GM12878 (cell line): ENCODE measurements around the gene MAML3. TPM values are rescaled to one million over a fixed set of nuclear protein-coding genes. Genes with fewer than 3 reads are reported as not detected.

Source experiments
- ATAC-seq: fragments of 200-7000 bp; cut with Tn5 transposase; 3 replicates; pipeline ENCODE4 v1.9.1; 2020; ENCODE audit warnings: mild to moderate bottlenecking, moderate library complexity
- BruUV-seq: library from RNA; stranded (reverse); fragments of 400-500 nt; replicated peaks from 2 replicates; lab custom pipeline; 2021; lab: Mats Ljungman, UMichigan
- CTCF ChIA-PET: fragments of 300-600 bp; sonication (Branson Sonifier 250); formaldehyde crosslinking; extraction: SDS; loops from one replicate; lab custom pipeline; 2021; ENCODE audit warnings: inconsistent platforms; lab: Yijun Ruan, JAX
- POLR2A ChIA-PET: fragments of 350-600 bp; formaldehyde crosslinking; extraction: SDS; loops from one replicate; lab custom pipeline; 2021; ENCODE audit warnings: inconsistent platforms; lab: Charles Lee
- RAD21 ChIA-PET: fragments of 300-600 bp; sonication (Branson Sonifier 250); formaldehyde crosslinking; loops from one replicate; lab custom pipeline; 2023; ENCODE audit warnings: antibody characterized with exemption; ENCODE audit not compliant: unreplicated experiment; lab: Charles Lee
- SMC1A ChIA-PET: fragments of 300-600 bp; sonication (Branson Sonifier 250); formaldehyde crosslinking; loops from one replicate; lab custom pipeline; 2023; ENCODE audit not compliant: unreplicated experiment, uncharacterized antibody; lab: Charles Lee
- DNase-seq: peaks from one replicate; pipeline ENCODE4 v3.0.0-alpha.2; 2011; ENCODE audit warnings: low read depth, low spot score
- FAIRE-seq: peaks from 3 replicates; lab custom pipeline; 2011; peaks lifted over from hg19 to GRCh38; lab: Jason Lieb, UNC
- H2AFZ ChIP-seq: 2 replicates; pipeline ENCODE4 v1.6.0; 2011; ENCODE audit warnings: low read depth, low read length, control low read depth; ENCODE audit not compliant: control insufficient read depth
- H3K27ac ChIP-seq: 2 replicates; pipeline ENCODE4 v1.5.1; 2011; ENCODE audit warnings: control low read depth; ENCODE audit not compliant: control insufficient read depth, insufficient read depth
- H3K27me3 ChIP-seq, 2 experiments: replicated peaks in 1 of 2; 2 replicates each; pipeline versions ENCODE4 v1.6.0 to v1.6.1; 2011; ENCODE audit warnings: low read length in 1 of 2; ENCODE audit not compliant: control insufficient read depth in 2 of 2, insufficient read depth in 2 of 2
- H3K36me3 ChIP-seq, 2 experiments: 2 replicates each; pipeline ENCODE4 v1.5.1; 2011; ENCODE audit warnings: low read length in 1 of 2; ENCODE audit not compliant: control insufficient read depth in 2 of 2, insufficient read depth in 2 of 2
- H3K4me1 ChIP-seq: 2 replicates; pipeline ENCODE4 v1.6.1; 2011; ENCODE audit warnings: mild to moderate bottlenecking, low read length, moderate library complexity, mixed read lengths; ENCODE audit not compliant: control insufficient read depth, insufficient read depth
- H3K4me2 ChIP-seq: 2 replicates; pipeline ENCODE4 v1.6.0; 2011; ENCODE audit warnings: control low read depth; ENCODE audit not compliant: control insufficient read depth, insufficient read depth
- H3K4me3 ChIP-seq: fragments of 200-600 bp; sonication (generic); 2 replicates; pipeline ENCODE4 v1.5.1; 2016
- H3K79me2 ChIP-seq: 2 replicates; pipeline ENCODE4 v1.6.0; 2011; ENCODE audit warnings: low read length; ENCODE audit not compliant: control insufficient read depth, insufficient read depth
- H3K9ac ChIP-seq: 2 replicates; pipeline ENCODE4 v1.8.0; 2011; ENCODE audit warnings: low read length, control low read depth, mixed read lengths; ENCODE audit not compliant: control insufficient read depth, insufficient read depth
- H3K9me3 ChIP-seq: replicated peaks from 3 replicates; pipeline ENCODE4 v1.5.1; 2011; ENCODE audit warnings: mild to moderate bottlenecking, low read length; ENCODE audit not compliant: control insufficient read depth, insufficient read depth
- H4K20me1 ChIP-seq: 2 replicates; pipeline ENCODE4 v1.6.0; 2011; ENCODE audit not compliant: control insufficient read depth, insufficient read depth
- ATF7 ChIP-seq: fragments of 450-650 bp; IDR thresholded peaks from 2 replicates; pipeline ENCODE4 v1.6.1; 2016; ENCODE audit warnings: low read depth, mild to moderate bottlenecking
- EZH2 ChIP-seq: IDR thresholded peaks from 2 replicates; pipeline ENCODE4 v1.6.1; 2012; ENCODE audit warnings: low read depth, mild to moderate bottlenecking, control low read depth, inconsistent platforms, low read length, borderline replicate concordance; ENCODE audit not compliant: control insufficient read depth
- MTA3 ChIP-seq: IDR thresholded peaks from 2 replicates; pipeline ENCODE4 v1.6.1; 2012; ENCODE audit warnings: low read length, inconsistent platforms, borderline replicate concordance
- NBN ChIP-seq: fragments of 450-650 bp; IDR thresholded peaks from 2 replicates; pipeline ENCODE4 v1.6.1; 2016
- NR2C1 ChIP-seq: fragments of 450-650 bp; IDR thresholded peaks from 2 replicates; pipeline ENCODE4 v1.6.1; 2017; ENCODE audit warnings: antibody characterized with exemption, mild to moderate bottlenecking, moderate library complexity
- NR2C2 ChIP-seq: IDR thresholded peaks from 2 replicates; pipeline ENCODE4 v1.6.1; 2011; ENCODE audit warnings: borderline replicate concordance, low read depth; ENCODE audit not compliant: control insufficient read depth, insufficient read length
- PAX8 ChIP-seq: fragments of 450-650 bp; IDR thresholded peaks from 2 replicates; pipeline ENCODE4 v1.6.1; 2017; ENCODE audit warnings: mild to moderate bottlenecking, moderate library complexity
- PML ChIP-seq: IDR thresholded peaks from 2 replicates; pipeline ENCODE4 v1.6.1; 2012; ENCODE audit warnings: low read length, inconsistent platforms
- RB1 ChIP-seq: fragments of 450-650 bp; formaldehyde crosslinking; IDR thresholded peaks from 2 replicates; pipeline ENCODE4 v1.6.1; 2017; ENCODE audit warnings: mild to moderate bottlenecking, borderline replicate concordance
- TCF7 ChIP-seq: IDR thresholded peaks from 2 replicates; pipeline ENCODE4 v1.6.1; 2014; ENCODE audit warnings: antibody characterized with exemption, borderline replicate concordance
- WGBS: methylation state at CpG from one replicate; pipeline ENCODE4 v1.1.6; 2016; ENCODE audit warnings: low lambda C conversion rate; ENCODE audit not compliant: insufficient replicate concordance, insufficient coverage; ENCODE audit errors: missing lambda C conversion rate; 5-methylcytosine and 5-hydroxymethylcytosine counted together
- in situ Hi-C: fragments of 300-500 bp; cut with MboI; formaldehyde crosslinking; loops from 9 replicates; pipeline ENCODE4 v1.14.3; 2018; ENCODE audit warnings: mixed read lengths
- intact Hi-C: fragments of 100-400 bp; cut with micrococcal nuclease; formaldehyde crosslinking; loops from one replicate; pipeline ENCODE4 v1.14.2; 2022; ENCODE audit not compliant: unreplicated experiment
- polyA plus RNA-seq, 11 experiments: library from polyadenylated mRNA; depleted of rRNA in 4 of 11; unstranded in 6 of 11; stranded (reverse) in 5 of 11; fragments of >200 nt; fragmentation: Nextera tagmentation in 4 of 11; fragmentation: Illumina TruSeq in 1 of 11; extraction: Ambion mirVana in 4 of 11; extraction: Trizol in 1 of 11; gene quantifications; 1 replicate in 1 of 11; 2 replicates in 10 of 11; pipeline versions ENCODE4 v1.2.1 to v1.2.3, GENCODE V29; 2011 to 2016; ENCODE audit warnings: inconsistent platforms in 2 of 11, missing spikeins in 2 of 11, low read depth in 1 of 11
- total RNA-seq, 4 experiments: library from RNA; depleted of rRNA in 3 of 4; stranded (reverse); fragments of >200 nt in 3 of 4; fragmentation: Illumina TruSeq in 1 of 4; extraction: Trizol in 1 of 4; gene quantifications; 2 replicates each; pipeline versions ENCODE4 v1.2.1 to v1.2.3, GENCODE V29; 2013 to 2021
- TF ChIP-seq, protein P1 (sequence below): fragments of 450-650 bp; IDR thresholded peaks from 2 replicates; pipeline ENCODE4 v1.6.1; 2018; ENCODE audit warnings: borderline replicate concordance, mild to moderate bottlenecking; ENCODE audit not compliant: partially characterized antibody
- TF ChIP-seq, protein P2 (sequence below): IDR thresholded peaks from 2 replicates; pipeline ENCODE4 v1.6.1; 2011; ENCODE audit warnings: low read depth, low read length, improper control_type of control experiment, borderline replicate concordance
- TF ChIP-seq, protein P3 (sequence below): IDR thresholded peaks from 2 replicates; pipeline ENCODE4 v1.6.1; 2012; ENCODE audit warnings: improper control_type of control experiment, low read depth, low read length; ENCODE audit not compliant: insufficient replicate concordance

Gene MAML3
- total and polyA plus RNA-seq, 10 of the 15 experiments (the other 5 are each of a cell fraction or from before 2014, with no cell fraction given) = under 0.01 to 0.53 (median 0.06) TPM; not detected in 2

DNA sequence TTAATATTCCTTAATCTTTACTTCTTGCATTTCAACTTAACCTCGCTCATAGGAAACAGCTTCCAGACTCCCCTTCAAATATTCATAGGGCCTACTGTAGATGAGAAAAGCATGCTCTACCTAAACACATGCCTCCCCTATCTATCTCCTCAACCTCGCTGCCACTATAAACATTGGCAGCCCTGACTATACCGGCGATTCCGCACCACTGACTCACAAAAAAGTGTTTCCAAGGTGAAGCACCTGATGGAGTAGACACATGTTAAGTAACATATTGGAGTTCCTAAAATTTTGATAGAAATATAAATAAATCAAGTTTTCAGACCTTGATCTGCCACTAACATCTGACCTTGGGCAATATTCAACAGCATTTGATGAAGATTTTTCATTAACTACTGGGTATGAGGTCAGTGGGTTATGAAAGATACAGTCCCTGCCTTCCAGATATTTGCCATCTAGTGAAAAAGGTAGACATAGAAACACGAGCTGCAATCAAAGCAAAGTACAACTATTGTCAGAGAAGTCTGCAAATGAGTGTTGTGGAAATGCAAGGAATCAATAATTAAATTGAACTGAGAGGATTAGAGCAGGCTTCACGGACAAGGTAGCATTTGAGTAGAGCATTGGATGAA, 184.2 kb downstream of the MAML3 start:
- WGBS = 51% methylated on average over 7 of the region's 7 CpGs
- H3K4me3 ChIP-seq = no peak overlapping the region
- TF ChIP-seq, protein P1, sequence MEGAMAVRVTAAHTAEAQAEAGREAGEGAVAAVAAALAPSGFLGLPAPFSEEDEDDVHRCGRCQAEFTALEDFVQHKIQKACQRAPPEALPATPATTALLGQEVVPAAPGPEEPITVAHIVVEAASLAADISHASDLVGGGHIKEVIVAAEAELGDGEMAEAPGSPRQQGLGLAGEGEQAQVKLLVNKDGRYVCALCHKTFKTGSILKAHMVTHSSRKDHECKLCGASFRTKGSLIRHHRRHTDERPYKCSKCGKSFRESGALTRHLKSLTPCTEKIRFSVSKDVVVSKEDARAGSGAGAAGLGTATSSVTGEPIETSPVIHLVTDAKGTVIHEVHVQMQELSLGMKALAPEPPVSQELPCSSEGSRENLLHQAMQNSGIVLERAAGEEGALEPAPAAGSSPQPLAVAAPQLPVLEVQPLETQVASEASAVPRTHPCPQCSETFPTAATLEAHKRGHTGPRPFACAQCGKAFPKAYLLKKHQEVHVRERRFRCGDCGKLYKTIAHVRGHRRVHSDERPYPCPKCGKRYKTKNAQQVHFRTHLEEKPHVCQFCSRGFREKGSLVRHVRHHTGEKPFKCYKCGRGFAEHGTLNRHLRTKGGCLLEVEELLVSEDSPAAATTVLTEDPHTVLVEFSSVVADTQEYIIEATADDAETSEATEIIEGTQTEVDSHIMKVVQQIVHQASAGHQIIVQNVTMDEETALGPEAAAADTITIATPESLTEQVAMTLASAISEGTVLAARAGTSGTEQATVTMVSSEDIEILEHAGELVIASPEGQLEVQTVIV = no peak
- TF ChIP-seq PAX8 = no peak
- TF ChIP-seq PML = no peak
- no peak for TF ChIP-seq RB1
- no peak for TF ChIP-seq NBN
- no peak for TF ChIP-seq NR2C1
- TF ChIP-seq NR2C2 = no peak
- no peak for TF ChIP-seq EZH2
- no peak for TF ChIP-seq ATF7
- no peak for TF ChIP-seq TCF7
- TF ChIP-seq, protein P2, sequence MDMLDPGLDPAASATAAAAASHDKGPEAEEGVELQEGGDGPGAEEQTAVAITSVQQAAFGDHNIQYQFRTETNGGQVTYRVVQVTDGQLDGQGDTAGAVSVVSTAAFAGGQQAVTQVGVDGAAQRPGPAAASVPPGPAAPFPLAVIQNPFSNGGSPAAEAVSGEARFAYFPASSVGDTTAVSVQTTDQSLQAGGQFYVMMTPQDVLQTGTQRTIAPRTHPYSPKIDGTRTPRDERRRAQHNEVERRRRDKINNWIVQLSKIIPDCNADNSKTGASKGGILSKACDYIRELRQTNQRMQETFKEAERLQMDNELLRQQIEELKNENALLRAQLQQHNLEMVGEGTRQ = no peak
- TF ChIP-seq MTA3 = no peak
- TF ChIP-seq, protein P3, sequence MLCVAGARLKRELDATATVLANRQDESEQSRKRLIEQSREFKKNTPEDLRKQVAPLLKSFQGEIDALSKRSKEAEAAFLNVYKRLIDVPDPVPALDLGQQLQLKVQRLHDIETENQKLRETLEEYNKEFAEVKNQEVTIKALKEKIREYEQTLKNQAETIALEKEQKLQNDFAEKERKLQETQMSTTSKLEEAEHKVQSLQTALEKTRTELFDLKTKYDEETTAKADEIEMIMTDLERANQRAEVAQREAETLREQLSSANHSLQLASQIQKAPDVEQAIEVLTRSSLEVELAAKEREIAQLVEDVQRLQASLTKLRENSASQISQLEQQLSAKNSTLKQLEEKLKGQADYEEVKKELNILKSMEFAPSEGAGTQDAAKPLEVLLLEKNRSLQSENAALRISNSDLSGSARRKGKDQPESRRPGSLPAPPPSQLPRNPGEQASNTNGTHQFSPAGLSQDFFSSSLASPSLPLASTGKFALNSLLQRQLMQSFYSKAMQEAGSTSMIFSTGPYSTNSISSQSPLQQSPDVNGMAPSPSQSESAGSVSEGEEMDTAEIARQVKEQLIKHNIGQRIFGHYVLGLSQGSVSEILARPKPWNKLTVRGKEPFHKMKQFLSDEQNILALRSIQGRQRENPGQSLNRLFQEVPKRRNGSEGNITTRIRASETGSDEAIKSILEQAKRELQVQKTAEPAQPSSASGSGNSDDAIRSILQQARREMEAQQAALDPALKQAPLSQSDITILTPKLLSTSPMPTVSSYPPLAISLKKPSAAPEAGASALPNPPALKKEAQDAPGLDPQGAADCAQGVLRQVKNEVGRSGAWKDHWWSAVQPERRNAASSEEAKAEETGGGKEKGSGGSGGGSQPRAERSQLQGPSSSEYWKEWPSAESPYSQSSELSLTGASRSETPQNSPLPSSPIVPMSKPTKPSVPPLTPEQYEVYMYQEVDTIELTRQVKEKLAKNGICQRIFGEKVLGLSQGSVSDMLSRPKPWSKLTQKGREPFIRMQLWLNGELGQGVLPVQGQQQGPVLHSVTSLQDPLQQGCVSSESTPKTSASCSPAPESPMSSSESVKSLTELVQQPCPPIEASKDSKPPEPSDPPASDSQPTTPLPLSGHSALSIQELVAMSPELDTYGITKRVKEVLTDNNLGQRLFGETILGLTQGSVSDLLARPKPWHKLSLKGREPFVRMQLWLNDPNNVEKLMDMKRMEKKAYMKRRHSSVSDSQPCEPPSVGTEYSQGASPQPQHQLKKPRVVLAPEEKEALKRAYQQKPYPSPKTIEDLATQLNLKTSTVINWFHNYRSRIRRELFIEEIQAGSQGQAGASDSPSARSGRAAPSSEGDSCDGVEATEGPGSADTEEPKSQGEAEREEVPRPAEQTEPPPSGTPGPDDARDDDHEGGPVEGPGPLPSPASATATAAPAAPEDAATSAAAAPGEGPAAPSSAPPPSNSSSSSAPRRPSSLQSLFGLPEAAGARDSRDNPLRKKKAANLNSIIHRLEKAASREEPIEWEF = no peak

More for the DNA sequence above, 184.2 kb downstream of the MAML3 start:
- intact Hi-C loops (no loop called here), in situ Hi-C loops (no loop called here)
- Histone ChIP-seq H3K27me3 (no peaks in the 10 kb centered on the region), H3K79me2 (no peaks in the 10 kb centered on the region), H2AFZ (no peak overlapping the region), H3K4me2 (no peak overlapping the region), H3K4me1 (no peaks in the 10 kb centered on the region; the same call in 1 of the 2 replicates), H3K27ac (no peak overlapping the region), H4K20me1 (no peaks in the 10 kb centered on the region), H3K9me3 (no peaks in the 10 kb centered on the region), H3K9ac (no peak overlapping the region), H3K36me3 (no peaks in the 10 kb centered on the region)
- ChIA-PET POLR2A (no interaction called here), CTCF (no interaction called here), SMC1A (interaction anchor here (1.6 to 1.9 kb wide), 2 partner anchors 9 to 10 kb away, joined by 4 to 5 read pairs; no protein-coding TSS in a partner anchor), RAD21 (no interaction called here)
- BruUV-seq = no TSS peak
- DNase-seq (no peak), ATAC-seq (no peak), FAIRE-seq (no peak)
